Stomach (tissue), 4 donors: Measurements from ENCODE around the gene ABCB10.
"Not testable (repeated sequence)": the region's sequence is repeated elsewhere in the genome, so short reads cannot be mapped to it uniquely, and the experiment has no call there.

Experiments
- EP300 ChIP-seq: sonication (generic); formaldehyde crosslinking; IDR thresholded peaks from one replicate; pipeline ENCODE4 v1.6.1; 2017; ENCODE audit warnings: antibody characterized with exemption
- POLR2A ChIP-seq, 4 donors: fragments of 450-650 bp; IDR thresholded peaks; one replicate each; pipeline ENCODE4 v1.6.1; 2016; ENCODE audit warnings: antibody characterized with exemption in 4 of 4, control low read depth in 2 of 4, mild to moderate bottlenecking in 1 of 4, moderate library complexity in 1 of 4
- POLR2AphosphoS5 ChIP-seq, 3 donors: sonication (generic); formaldehyde crosslinking; IDR thresholded peaks; one replicate each; pipeline ENCODE4 v1.6.1; 2016; ENCODE audit warnings: antibody characterized with exemption in 3 of 3
- TF ChIP-seq, protein P1 (sequence below), 7 experiments: fragments of 450-650 bp in 4 of 7; fragments of 200-600 bp in 3 of 7; sonication (generic) in 3 of 7; IDR thresholded peaks; one replicate each; pipeline ENCODE4 v1.5.1; 2016 to 2019; ENCODE audit warnings: antibody characterized with exemption in 7 of 7, control low read depth in 2 of 7, mild to moderate bottlenecking in 1 of 7

GRCh38 chr1:229511201-229511600 is 47.3 kb downstream of the ABCB10 start:
- TF ChIP-seq EP300; POLR2A (IDR thresholded peaks at IDR 0.05); POLR2AphosphoS5 (IDR thresholded peaks at IDR 0.05): not testable (repeated sequence)
- TF ChIP-seq, protein P1, sequence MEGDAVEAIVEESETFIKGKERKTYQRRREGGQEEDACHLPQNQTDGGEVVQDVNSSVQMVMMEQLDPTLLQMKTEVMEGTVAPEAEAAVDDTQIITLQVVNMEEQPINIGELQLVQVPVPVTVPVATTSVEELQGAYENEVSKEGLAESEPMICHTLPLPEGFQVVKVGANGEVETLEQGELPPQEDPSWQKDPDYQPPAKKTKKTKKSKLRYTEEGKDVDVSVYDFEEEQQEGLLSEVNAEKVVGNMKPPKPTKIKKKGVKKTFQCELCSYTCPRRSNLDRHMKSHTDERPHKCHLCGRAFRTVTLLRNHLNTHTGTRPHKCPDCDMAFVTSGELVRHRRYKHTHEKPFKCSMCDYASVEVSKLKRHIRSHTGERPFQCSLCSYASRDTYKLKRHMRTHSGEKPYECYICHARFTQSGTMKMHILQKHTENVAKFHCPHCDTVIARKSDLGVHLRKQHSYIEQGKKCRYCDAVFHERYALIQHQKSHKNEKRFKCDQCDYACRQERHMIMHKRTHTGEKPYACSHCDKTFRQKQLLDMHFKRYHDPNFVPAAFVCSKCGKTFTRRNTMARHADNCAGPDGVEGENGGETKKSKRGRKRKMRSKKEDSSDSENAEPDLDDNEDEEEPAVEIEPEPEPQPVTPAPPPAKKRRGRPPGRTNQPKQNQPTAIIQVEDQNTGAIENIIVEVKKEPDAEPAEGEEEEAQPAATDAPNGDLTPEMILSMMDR (IDR thresholded peaks at IDR 0.05): not testable (repeated sequence)
